GM18951 (cell line): ENCODE results near the gene PARP14.
"Not testable (repeated sequence)": the region's sequence is repeated elsewhere in the genome, so short reads cannot be mapped to it uniquely, and the experiment has no call there.

ENCODE experiments used
- POLR2A ChIP-seq: IDR thresholded peaks from 4 replicates; pipeline ENCODE4 v1.6.1; 2011; ENCODE audit warnings: mild to moderate bottlenecking; ENCODE audit not compliant: insufficient read length, insufficient read depth; ENCODE audit errors: extremely low read depth
- in situ Hi-C: fragments of 300-500 bp; cut with MboI; formaldehyde crosslinking; loops from one replicate; pipeline ENCODE4 v1.12.0; 2022; ENCODE audit warnings: low sequenced_read_pairs, mixed read lengths, inconsistent platforms; ENCODE audit not compliant: unreplicated experiment

Gene PARP14

DNA sequence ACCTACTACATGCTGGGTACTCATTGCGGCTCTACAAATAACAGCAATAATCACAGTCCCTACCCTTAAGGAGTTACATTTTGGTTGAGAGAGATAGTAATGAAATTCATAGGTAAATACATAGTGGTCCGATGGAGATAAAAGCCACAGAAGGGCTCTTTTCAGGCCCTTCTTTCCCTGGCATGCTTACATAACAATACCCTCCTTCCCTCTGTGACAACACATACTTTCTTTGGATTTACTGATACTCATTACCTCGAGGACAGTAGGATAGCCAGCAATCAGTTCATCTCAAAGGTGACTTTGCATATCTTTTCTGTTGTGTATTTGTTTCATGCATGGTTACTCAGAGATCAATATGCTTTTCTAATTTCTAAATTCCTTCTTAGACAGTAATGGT is 58.5 kb downstream of the PARP14 start:
- in situ Hi-C loops = no loop called here
- TF ChIP-seq POLR2A = no peak

- in situ Hi-C loops = no loop called here
- no peak for TF ChIP-seq POLR2A
These were observed 61.6 kb downstream of the PARP14 start for GRCh38 chr3:122742234-122742633.

DNA sequence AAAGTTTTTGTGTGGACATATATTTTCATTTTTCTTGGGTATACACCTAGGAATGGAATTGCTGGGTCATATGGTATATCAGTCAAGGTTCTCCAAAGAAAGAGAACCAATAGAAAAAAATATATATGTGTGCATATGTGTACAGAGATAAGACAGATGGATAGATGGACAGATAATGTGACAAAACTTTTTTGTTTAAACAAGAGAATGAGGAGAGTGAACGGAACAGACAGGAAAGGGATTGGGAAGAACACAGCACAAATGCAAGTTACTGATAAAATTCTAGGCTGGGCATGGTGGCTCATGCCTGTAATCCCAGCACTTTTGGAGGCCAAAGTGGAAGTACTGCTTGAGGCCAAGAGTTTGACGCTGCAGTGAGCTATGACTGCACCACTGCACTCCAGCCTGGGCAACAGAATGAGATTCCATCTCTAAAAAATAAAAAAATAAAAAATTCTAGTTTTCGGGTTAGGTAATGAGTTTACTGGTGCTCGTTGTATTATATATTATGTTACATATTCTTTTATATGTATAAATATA is 63.0 kb downstream of the PARP14 start:
- in situ Hi-C loops = no loop called here

DNA sequence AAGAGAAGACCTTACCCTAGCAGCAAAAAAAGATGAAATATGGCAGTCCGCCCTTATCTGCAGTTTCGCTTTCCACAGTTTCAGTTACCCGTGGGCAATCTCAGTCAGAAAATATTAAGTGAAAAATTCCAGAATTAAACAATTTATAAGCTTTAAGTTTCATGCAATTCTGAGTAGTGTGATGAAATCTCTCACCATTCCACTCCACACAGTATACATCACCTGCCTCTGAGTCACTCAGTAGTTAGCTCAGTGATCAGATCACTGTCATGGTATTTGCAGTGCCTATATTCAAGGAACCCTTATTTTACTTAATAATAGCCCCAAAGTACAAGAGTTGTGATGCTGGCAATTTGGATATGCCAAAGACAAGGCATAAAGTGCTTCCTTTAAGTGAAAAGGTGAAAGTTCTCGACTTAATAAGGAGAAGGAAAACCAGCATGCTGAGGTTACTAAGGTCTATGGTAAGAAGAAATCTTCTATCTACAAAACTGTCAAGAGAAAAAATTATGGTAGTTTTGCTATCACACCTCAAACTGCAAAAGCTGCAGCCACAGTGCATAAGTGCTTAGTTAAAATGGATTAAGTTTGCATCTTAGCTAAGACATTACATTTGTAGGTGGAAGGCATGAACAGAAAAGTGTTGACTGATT is 64.9 kb downstream of the PARP14 start:
- TF ChIP-seq POLR2A = no peak
- in situ Hi-C loops = no loop called here

More for the DNA sequence above, 63.0 kb downstream of the PARP14 start:
- TF ChIP-seq POLR2A = no peak

DNA sequence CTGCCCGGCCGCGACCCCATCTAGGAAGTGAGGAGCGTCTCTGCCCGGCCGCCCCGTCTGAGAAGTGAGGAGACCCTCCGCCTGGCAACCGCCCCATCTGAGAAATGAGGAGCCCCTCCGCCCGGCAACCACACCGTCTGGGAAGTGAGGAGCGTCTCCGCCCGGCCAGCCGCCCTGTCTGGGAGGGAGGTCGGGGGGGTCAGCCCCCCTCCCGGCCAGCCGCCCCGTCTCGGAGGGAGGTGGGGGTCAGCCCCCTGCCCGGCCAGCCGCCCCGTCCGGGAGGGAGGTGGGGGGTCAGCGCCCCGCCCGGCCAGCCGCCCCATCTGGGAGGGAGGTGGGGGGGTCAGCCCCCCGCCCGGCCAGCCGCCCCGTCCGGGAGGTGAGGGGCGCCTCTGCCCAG is 66.7 kb downstream of the PARP14 start:
- in situ Hi-C loops = not testable (repeated sequence)

DNA sequence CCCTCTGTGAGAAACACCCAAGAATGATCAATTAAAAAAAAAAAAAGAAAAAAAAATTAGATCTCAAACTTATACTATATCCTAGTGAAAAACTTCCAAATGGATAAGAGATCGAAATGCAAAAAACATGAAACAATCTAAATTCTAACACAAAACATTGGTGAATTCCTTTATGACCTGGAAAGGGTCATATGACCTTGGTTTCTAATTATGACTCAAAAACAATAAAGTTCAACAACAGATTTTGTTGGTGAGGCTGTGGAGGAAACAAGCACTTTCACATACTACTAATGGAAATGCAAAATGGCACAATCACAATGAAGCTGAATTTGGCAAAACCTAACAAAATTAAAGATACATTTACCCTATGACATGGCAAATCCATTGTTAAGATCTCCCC is 67.7 kb downstream of the PARP14 start:
- no peak for TF ChIP-seq POLR2A
- in situ Hi-C loops = no loop called here

GRCh38 chr3:122754929-122755328 is 74.3 kb downstream of the PARP14 start:
- no peak for TF ChIP-seq POLR2A
- in situ Hi-C loops = no loop called here

- in situ Hi-C loops = no loop called here
- no peak for TF ChIP-seq POLR2A
These were observed 74.9 kb downstream of the PARP14 start for GRCh38 chr3:122755491-122755890.

GRCh38 chr3:122758877-122759560 is 78.4 kb downstream of the PARP14 start:
- in situ Hi-C loops = no loop called here
- no peak for TF ChIP-seq POLR2A

GRCh38 chr3:122760453-122761271 is 80.0 kb downstream of the PARP14 start:
- TF ChIP-seq POLR2A = no peak

DNA sequence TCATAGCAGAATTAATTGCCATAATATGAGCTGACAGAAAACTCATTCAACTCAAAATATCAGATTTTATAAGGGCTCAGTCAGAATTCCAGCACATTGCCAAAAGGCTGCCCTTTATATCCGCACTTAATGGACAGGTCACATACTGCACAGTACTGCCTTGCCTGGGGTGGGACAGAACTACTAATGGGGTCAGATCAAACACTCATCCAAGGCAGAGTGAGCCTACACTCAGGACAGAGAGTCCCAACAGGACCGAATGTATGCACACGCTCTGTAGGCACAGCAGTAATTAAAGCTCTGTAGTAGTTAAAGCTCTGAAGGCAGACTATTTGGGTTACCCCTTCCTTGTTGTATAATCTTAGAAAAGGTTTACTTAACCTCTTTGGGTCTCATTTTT is 85.8 kb downstream of the PARP14 start:
- in situ Hi-C loops = no loop called here
- no peak for TF ChIP-seq POLR2A

More at GRCh38 chr3:122760453-122761271, 80.0 kb downstream of the PARP14 start:
- in situ Hi-C loops = no loop called here

GRCh38 chr3:122767540-122768372 is 87.1 kb downstream of the PARP14 start:
- in situ Hi-C loops = no loop called here

More at GRCh38 chr3:122767540-122768372, 87.1 kb downstream of the PARP14 start:
- TF ChIP-seq POLR2A = no peak
